ENCODE results near the gene SKI.

GRCh38 chr1:2290171-2290578, 62.1 kb downstream of the SKI start:
- TF ChIP-seq CTCF (IDR thresholded peaks at IDR 0.05) (no peak), EZH2 (IDR thresholded peaks at IDR 0.05; ENCODE audit: borderline replicate concordance, insufficient read depth, low read depth, low read length, poor library complexity, severe bottlenecking) (no peak)

All from B cell (primary cell).